ENCODE data around the gene LANCL3. TPM values are rescaled to one million over a fixed set of nuclear protein-coding genes. Genes with fewer than 3 reads are reported as not detected.
A peak's percentile ranks its signal among the peaks of the same experiment; 100 is the strongest.

The LANCL3 gene
- total RNA-seq, 4 donors from 2014 or later = 0.02 to 0.25 (median 0.16) TPM; not detected in 1

DNA sequence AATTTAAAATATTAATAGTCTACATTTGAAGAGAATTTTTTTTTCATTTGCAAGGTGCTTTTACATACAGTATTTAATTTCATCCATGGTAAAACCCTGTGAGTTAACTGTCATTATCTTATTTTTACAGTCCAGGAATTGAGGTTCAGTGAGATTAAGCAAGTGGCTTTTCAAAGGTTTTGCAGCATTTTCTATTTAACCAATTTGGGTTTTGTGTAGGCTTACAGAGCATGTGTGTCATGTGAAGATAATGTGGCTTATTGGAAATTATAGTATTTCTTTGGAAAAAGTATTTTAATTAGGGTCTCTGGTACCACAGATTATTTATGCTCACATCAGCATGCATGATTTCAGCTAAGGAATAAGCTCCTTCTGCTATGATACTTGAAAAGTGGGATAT lies 118.7 kb downstream of the LANCL3 start:
- DNase-seq (no peak), ATAC-seq (no peak)
- intact Hi-C loops (cut with DNase I; ENCODE audit: low total_unique reads) (no loop called here), in situ Hi-C loops (cut with MboI; ENCODE audit: low sequenced_read_pairs in 4 of 4) (no loop called here)
- no peak for TF ChIP-seq POLR2A (IDR thresholded peaks at IDR 0.05)
- TF ChIP-seq, protein P1, sequence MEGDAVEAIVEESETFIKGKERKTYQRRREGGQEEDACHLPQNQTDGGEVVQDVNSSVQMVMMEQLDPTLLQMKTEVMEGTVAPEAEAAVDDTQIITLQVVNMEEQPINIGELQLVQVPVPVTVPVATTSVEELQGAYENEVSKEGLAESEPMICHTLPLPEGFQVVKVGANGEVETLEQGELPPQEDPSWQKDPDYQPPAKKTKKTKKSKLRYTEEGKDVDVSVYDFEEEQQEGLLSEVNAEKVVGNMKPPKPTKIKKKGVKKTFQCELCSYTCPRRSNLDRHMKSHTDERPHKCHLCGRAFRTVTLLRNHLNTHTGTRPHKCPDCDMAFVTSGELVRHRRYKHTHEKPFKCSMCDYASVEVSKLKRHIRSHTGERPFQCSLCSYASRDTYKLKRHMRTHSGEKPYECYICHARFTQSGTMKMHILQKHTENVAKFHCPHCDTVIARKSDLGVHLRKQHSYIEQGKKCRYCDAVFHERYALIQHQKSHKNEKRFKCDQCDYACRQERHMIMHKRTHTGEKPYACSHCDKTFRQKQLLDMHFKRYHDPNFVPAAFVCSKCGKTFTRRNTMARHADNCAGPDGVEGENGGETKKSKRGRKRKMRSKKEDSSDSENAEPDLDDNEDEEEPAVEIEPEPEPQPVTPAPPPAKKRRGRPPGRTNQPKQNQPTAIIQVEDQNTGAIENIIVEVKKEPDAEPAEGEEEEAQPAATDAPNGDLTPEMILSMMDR (IDR thresholded peaks at IDR 0.05 in 4 of 5, conservative IDR thresholded peaks at IDR 0.05 in 1 of 5) = no peak
- H3K36me3 ChIP-seq = no peaks in the 10 kb centered on the region
- no peak overlapping the region for H3K27ac ChIP-seq
- no peak overlapping the region for H3K4me3 ChIP-seq
- peaks cover 0 to under 1% of the 10 kb centered on the region in 2 donors for H3K4me1 ChIP-seq
- no peaks in the 10 kb centered on the region for H3K9me3 ChIP-seq
- no peaks in the 10 kb centered on the region for H3K27me3 ChIP-seq

DNA sequence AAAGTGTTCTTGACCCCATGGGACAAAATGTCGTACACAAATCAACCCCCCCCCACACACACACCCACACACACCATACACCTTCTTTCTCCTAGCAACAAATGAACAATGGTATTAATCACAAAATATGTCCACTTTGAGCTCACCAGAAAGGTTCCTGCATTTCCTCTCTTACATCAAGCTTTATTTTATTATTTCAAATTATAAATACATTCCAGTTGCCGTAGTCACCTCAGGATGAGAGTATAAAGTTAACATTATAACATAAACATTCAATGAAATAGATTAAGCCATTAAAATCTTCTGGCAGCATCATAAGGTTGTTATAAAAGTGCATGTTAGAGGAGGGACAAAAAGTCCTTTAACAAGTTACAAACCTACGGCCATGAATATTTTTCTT lies 121.5 kb downstream of the LANCL3 start:
- intact Hi-C loops (cut with DNase I; ENCODE audit: low total_unique reads) = no loop called here
- Histone ChIP-seq H3K4me1 (no peaks in the 10 kb centered on the region), H3K27me3 (no peaks in the 10 kb centered on the region), H3K9me3 (no peaks in the 10 kb centered on the region), H3K36me3 (no peaks in the 10 kb centered on the region), H3K4me3 (no peak overlapping the region), H3K27ac (no peak overlapping the region)
- DNase-seq (no peak), ATAC-seq (no peak)
- in situ Hi-C loops (cut with MboI; ENCODE audit: low sequenced_read_pairs in 4 of 4) = no loop called here
- TF ChIP-seq, protein P1 (IDR thresholded peaks at IDR 0.05 in 4 of 5, conservative IDR thresholded peaks at IDR 0.05 in 1 of 5) = no peak
- TF ChIP-seq POLR2A (IDR thresholded peaks at IDR 0.05) = no peak

DNA sequence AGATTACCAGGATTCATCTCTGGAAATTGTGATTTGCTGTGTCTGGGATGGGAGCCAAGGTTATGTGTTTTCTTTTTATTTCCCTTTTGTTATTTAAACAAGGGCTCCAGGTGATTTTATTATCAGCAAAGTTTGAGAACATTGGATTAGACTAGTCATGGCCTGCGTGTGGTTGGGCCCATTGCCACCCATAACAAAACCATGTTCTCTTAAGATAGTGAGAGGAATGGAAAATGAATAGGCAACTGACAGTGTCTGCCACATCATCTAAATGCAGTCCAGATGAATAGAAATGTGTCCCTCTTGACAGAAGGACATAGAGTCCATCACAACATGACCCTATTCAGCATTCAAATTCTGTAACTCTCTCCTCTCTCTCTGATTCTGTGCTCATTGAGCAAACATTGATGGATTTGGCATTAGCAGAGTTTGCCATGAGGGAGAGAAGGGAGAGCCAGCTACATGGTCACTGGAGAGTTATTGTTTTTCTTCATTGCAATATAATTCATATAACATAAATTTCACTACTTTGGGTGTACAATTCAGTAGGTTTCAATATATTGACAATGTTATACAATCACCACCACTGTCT lies 125.8 kb downstream of the LANCL3 start:
- Histone ChIP-seq H3K27ac (no peak overlapping the region), H3K36me3 (no peaks in the 10 kb centered on the region), H3K27me3 (no peaks in the 10 kb centered on the region), H3K4me3 (no peak overlapping the region), H3K4me1 (no peaks in the 10 kb centered on the region), H3K9me3 (no peaks in the 10 kb centered on the region)
- no peak for ATAC-seq
- TF ChIP-seq, protein P1 (IDR thresholded peaks at IDR 0.05 in 4 of 5, conservative IDR thresholded peaks at IDR 0.05 in 1 of 5) = no peak
- TF ChIP-seq POLR2A (IDR thresholded peaks at IDR 0.05) = no peak
- in situ Hi-C loops (cut with MboI; ENCODE audit: low sequenced_read_pairs in 4 of 4) (no loop called here), intact Hi-C loops (cut with DNase I; ENCODE audit: low total_unique reads) (no loop called here)
- no peak for DNase-seq

DNA sequence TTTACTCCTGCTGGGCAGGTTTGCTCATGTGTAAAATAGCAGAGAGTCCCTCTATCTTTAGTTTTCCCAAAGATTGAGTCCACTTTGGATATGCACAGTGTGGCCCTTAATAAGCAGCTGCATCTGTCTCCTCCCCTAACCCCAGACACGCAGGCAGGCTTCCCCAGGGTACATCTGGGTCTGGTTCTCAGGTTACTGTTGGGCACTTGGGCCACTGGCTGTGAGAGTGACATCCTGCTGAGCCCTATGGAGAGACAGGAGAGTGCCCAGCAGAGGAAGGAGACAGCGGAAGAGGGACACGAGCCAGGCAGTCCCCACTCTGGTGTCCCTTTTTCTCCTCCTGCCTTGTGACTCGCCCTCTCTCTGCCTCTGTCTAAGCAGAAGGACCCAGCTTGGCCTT lies 130.1 kb downstream of the LANCL3 start:
- in situ Hi-C loops (cut with MboI; ENCODE audit: low sequenced_read_pairs in 4 of 4) (no loop called here), intact Hi-C loops (cut with DNase I; ENCODE audit: low total_unique reads) (no loop called here)
- peak; percentile 98 to 100 for ATAC-seq

More for the DNA sequence above, 130.1 kb downstream of the LANCL3 start:
- H3K4me3 ChIP-seq = peak overlapping the region in 1 of 4 donors; percentile 12
- TF ChIP-seq POLR2A (IDR thresholded peaks at IDR 0.05) = no peak
- TF ChIP-seq, protein P1 (IDR thresholded peaks at IDR 0.05 in 4 of 5, conservative IDR thresholded peaks at IDR 0.05 in 1 of 5) = no peak
- H3K27ac ChIP-seq = peak overlapping the region; percentile 71 to 80 (median 78)
- no peaks in the 10 kb centered on the region for H3K36me3 ChIP-seq
- H3K4me1 ChIP-seq = no peaks in the 10 kb centered on the region
- H3K9me3 ChIP-seq = no peaks in the 10 kb centered on the region
- no peaks in the 10 kb centered on the region for H3K27me3 ChIP-seq
- peak; percentile 47 to 76 for DNase-seq
